ENCODE measurements around the gene IRF6.
"Not testable (repeated sequence)": the region's sequence is repeated elsewhere in the genome, so short reads cannot be mapped to it uniquely, and the experiment has no call there.

Gene IRF6

GRCh38 chr1:209822706-209823105 lies 16.8 kb upstream of the IRF6 start:
- no peak for DNase-seq

- DNase-seq: no peak
Measured at GRCh38 chr1:209820986-209821385, 15.0 kb upstream of the IRF6 start.

GRCh38 chr1:209819058-209819457 lies 13.1 kb upstream of the IRF6 start:
- no peak for DNase-seq

- no peak for DNase-seq
Measured at GRCh38 chr1:209817691-209818090, 11.7 kb upstream of the IRF6 start.

- DNase-seq: no peak
Measured at GRCh38 chr1:209816923-209817322, 11.0 kb upstream of the IRF6 start.

- DNase-seq: no peak
Measured at GRCh38 chr1:209815931-209816341, 10.0 kb upstream of the IRF6 start.

- DNase-seq: no peak
Measured at GRCh38 chr1:209815490-209815889, 9.5 kb upstream of the IRF6 start.

- DNase-seq: no peak
Measured at GRCh38 chr1:209813902-209814301, 8.0 kb upstream of the IRF6 start.

- no peak for DNase-seq
Measured at GRCh38 chr1:209810783-209811182, 4.8 kb upstream of the IRF6 start.

- no peak for DNase-seq
Measured at GRCh38 chr1:209809611-209810010, 3.7 kb upstream of the IRF6 start.

- peak; percentile 51 for DNase-seq
Measured at GRCh38 chr1:209808059-209808581, 2.2 kb upstream of the IRF6 start.

GRCh38 chr1:209807509-209807908 lies 1.6 kb upstream of the IRF6 start:
- no peak for DNase-seq

- no peak for DNase-seq
Measured at GRCh38 chr1:209805341-209805781, 581 bp downstream of the IRF6 start.

GRCh38 chr1:209803568-209803967 lies 2.4 kb downstream of the IRF6 start:
- DNase-seq: no peak

- no peak for DNase-seq
Measured at GRCh38 chr1:209802780-209803152, 3.2 kb downstream of the IRF6 start.

GRCh38 chr1:209802117-209802779 lies 3.7 kb downstream of the IRF6 start:
- no peak for DNase-seq

GRCh38 chr1:209800984-209801834 lies 4.7 kb downstream of the IRF6 start:
- peak; percentile 67 for DNase-seq

- no peak for DNase-seq
Measured at GRCh38 chr1:209797978-209798639, 7.8 kb downstream of the IRF6 start.

GRCh38 chr1:209793711-209794110 lies 12.2 kb downstream of the IRF6 start:
- DNase-seq: not testable (repeated sequence)

- DNase-seq: no peak
Measured at GRCh38 chr1:209791920-209792319, 14.0 kb downstream of the IRF6 start.

- no peak for DNase-seq
Measured at GRCh38 chr1:209790286-209791193, 15.4 kb downstream of the IRF6 start.

- no peak for DNase-seq
Measured at GRCh38 chr1:209789245-209789644, 16.7 kb downstream of the IRF6 start.

Data from left hindlimb (tissue), 1 donor.